GM10248 (cell line): ENCODE results near the gene GLDC.

Experiments used
- CTCF ChIA-PET: fragments of 300-600 bp; sonication (Branson Sonifier 250); formaldehyde crosslinking; extraction: SDS; loops from one replicate; lab custom pipeline; 2021; ENCODE audit warnings: antibody characterized with exemption; lab: Yijun Ruan, JAX
- POLR2A ChIA-PET: fragments of 350-650 bp; sonication (Branson Sonifier 250); formaldehyde crosslinking; extraction: SDS; loops from one replicate; lab custom pipeline; 2020; ENCODE audit warnings: antibody characterized with exemption; lab: Yijun Ruan, JAX
- DNase-seq: peaks from one replicate; pipeline ENCODE4 v3.0.0; 2012; ENCODE audit errors: extremely low spot score
- TF ChIP-seq, protein P1 (sequence below): IDR thresholded peaks from 2 replicates; pipeline ENCODE4 v1.5.1; 2012; ENCODE audit warnings: mild to moderate bottlenecking, low read depth; ENCODE audit errors: extremely low read depth, missing control alignments, control extremely low read depth

Gene GLDC

DNA sequence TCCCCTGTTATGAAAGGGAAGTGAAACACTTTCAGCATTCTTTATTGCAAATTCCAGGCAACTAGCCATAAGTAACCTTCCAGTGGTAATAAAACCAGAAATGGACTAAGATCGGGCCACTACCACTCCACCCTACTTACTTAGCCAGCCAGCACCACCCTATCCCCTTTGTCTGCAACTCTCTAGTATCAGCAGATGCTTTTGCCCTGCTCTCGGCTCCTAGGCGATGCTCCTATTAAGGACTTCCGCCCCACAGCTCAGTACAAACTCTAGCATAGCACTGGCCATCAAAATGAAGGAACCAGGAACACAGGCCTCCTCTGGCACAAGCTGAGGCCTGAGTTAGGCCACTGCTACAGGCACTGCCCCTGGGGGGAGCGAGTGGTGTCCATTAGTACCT lies 81.2 kb downstream of the GLDC start:
- ChIA-PET POLR2A (no interaction called here), CTCF (interaction anchor here (1.3 to 2.0 kb wide), 2 partner anchors 11 to 103 kb away, joined by 3 to 7 read pairs; no protein-coding TSS in a partner anchor)
- TF ChIP-seq, protein P1, sequence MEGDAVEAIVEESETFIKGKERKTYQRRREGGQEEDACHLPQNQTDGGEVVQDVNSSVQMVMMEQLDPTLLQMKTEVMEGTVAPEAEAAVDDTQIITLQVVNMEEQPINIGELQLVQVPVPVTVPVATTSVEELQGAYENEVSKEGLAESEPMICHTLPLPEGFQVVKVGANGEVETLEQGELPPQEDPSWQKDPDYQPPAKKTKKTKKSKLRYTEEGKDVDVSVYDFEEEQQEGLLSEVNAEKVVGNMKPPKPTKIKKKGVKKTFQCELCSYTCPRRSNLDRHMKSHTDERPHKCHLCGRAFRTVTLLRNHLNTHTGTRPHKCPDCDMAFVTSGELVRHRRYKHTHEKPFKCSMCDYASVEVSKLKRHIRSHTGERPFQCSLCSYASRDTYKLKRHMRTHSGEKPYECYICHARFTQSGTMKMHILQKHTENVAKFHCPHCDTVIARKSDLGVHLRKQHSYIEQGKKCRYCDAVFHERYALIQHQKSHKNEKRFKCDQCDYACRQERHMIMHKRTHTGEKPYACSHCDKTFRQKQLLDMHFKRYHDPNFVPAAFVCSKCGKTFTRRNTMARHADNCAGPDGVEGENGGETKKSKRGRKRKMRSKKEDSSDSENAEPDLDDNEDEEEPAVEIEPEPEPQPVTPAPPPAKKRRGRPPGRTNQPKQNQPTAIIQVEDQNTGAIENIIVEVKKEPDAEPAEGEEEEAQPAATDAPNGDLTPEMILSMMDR = no peak
- no peak for DNase-seq

DNA sequence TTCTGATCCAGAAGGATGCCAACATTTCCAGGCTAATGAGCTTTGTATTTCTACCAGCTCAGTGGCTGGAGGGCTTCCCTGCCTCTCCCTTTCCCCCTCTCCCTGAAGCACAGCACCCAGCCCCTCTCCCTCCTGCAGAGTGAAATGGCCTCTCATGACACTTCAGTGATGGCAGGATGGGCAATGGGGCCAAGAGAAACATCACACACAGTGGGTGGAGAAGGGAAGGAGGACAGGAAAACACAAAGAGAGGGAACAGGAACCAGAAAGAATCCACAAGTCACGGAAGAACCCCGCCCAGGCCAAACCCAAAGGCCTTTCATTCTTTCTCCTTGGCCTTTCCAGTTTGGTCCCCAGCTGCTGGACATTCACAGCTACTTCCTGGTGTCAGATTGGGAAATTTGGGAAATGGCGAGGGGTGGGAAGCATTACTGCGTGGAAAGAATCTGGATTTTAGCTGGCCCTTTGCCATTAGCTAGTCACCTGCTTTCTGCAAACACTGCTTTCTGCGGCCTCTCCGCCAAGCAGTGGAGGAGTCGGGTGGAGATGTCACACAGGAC lies 82.6 kb downstream of the GLDC start:
- no peak for DNase-seq
- TF ChIP-seq, protein P1 = no peak
- ChIA-PET CTCF (interaction anchor here (0.9 to 1.9 kb wide), 6 partner anchors 13 to 540 kb away, joined by 3 to 10 read pairs (median 4); partner anchors contain the start of gene UHRF2), POLR2A (no interaction called here)

DNA sequence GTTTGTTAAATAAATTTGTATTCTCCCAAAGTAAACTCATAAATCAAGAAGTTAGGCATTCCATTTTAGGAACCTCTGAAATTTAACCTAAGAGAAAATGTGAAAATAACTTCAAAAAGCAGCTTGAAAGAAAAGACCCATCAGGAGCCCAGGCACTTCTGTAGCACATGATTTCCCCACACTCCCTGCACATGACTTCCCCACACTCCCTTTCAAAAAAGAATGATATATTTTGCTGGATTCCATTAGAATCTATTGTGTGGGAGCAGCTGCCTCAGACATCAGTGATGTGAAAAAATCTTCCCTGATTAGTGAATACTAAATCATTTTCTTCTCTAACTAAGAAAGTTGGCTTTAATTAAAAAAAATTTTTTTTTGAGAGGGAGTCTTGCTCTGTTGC lies 83.3 kb downstream of the GLDC start:
- ChIA-PET CTCF (interaction anchor here (1.2 to 1.9 kb wide), 5 partner anchors 13 to 539 kb away, joined by 3 to 10 read pairs (median 4); no protein-coding TSS in a partner anchor), POLR2A (no interaction called here)
- TF ChIP-seq, protein P1 = no peak
- no peak for DNase-seq

DNA sequence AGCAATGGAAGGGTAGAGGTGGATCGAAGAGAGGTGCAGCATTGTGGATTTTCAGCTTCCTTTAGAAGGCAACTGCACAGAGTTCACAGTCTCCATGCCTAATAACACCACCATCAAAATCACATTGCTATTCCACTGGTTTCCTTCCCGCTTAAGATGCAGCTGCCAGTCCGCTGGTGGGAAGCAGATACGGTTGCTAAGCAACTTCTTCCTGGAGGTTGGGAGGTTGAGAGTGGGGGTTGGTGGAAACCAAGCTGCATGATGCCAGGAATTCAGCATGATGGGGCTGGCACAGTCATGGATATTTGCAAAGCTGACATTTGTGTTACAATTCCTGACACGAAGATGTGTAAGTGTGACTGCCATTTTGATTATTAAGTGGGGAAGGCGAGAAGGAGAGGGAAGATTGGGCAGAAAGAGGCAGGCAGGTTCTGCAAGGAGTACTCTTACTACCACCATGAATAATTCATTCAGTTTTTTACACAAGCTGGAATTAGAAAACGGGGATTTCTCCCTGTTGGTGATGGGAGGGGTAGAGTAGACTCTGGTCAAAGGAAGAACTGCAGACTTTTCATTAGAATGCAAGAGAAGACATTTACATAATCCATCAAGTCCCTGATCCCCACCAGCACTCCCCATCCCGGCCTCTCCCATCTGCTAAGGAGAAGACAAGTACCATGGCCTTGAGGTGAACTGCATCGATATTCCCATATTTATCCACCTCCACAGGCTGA lies 87.5 kb downstream of the GLDC start:
- ChIA-PET CTCF (interaction anchor here (1.5 to 2.4 kb wide), 2 partner anchors 10 to 27 kb away, joined by 4 to 6 read pairs; no protein-coding TSS in a partner anchor), POLR2A (no interaction called here)
- no peak for DNase-seq
- TF ChIP-seq, protein P1 = no peak

DNA sequence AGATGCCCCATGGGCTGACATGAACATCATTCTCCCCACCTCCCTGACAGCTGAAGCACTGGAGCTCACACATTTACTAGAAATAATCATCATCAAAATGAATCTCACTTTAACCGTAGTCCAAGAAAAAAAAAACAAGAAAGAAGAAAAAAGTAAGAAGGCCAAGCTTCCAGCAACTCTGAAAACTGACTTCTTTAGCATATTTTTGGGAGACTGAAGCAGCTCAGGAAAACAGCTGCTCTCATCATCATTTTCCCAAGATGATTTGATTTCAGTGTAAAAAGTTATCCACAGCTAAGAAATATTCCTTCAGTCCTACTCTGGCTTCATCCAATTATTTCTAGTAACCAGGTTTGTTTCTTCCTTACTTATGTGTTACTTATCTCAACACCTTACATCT lies 91.7 kb downstream of the GLDC start:
- POLR2A ChIA-PET = no interaction called here
- TF ChIP-seq, protein P1 = no peak
- no peak for DNase-seq
- CTCF ChIA-PET = interaction anchor here (0.9 to 1.6 kb wide), 3 partner anchors 9 to 14 kb away, joined by 3 to 4 read pairs (median 3); no protein-coding TSS in a partner anchor

DNA sequence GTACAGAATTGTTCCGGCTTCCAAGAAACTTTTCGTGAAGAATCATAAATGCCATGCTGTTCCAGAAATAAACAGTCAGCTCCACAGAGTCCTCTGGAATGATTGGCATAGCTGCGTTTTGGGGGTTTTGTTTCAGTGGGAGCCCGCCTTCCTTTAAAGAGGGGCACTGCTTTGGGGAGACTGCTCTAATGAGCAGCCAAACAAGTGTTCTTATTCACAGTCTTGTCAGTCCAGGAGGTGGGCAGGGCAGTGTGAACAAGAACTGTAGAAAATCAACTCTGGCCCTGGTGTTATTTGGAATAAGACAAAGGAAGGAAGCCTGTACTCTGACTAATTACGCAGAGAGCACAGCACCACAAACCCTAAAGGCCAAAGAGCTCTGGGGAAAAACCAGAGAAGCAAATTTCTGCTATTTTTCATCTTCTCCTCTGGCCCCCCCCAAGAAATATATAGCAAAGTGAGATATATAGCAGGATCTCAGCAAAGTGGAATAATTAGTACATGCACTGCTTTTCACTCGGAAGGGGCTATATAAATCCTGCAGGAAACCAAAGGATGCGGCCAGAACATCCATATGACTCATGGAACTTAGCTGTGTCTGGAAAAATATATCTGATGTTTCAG lies 92.9 kb downstream of the GLDC start:
- DNase-seq = no peak
- TF ChIP-seq, protein P1 = no peak
- ChIA-PET POLR2A (no interaction called here), CTCF (interaction anchor here (0.8 to 1.6 kb wide), 3 partner anchors 10 to 23 kb away, joined by 3 to 4 read pairs (median 3); no protein-coding TSS in a partner anchor)
